Keratinocyte (primary cell): Measurements from ENCODE around the gene ELMO3. TPM values are rescaled to one million over a fixed set of nuclear protein-coding genes. Genes with fewer than 3 reads are reported as not detected.

Experiments
- DNase-seq: peaks from one replicate; pipeline ENCODE4 v3.0.0-alpha.2; 2011; ENCODE audit warnings: low read depth, missing footprints, low spot score
- FAIRE-seq: peaks from 2 replicates; lab custom pipeline; 2011; peaks lifted over from hg19 to GRCh38; lab: Jason Lieb, UNC
- H2AFZ ChIP-seq: 2 replicates; pipeline ENCODE4 v1.6.0; 2012; ENCODE audit warnings: low read length, control low read depth, inconsistent platforms; ENCODE audit not compliant: control insufficient read depth
- H3K27ac ChIP-seq: 2 replicates; pipeline ENCODE4 v1.5.1; 2011; ENCODE audit warnings: low read length; ENCODE audit not compliant: control insufficient read depth, insufficient read depth
- H3K27me3 ChIP-seq: 3 replicates; pipeline ENCODE4 v1.6.0; 2011; ENCODE audit warnings: low read length; ENCODE audit not compliant: control insufficient read depth, insufficient read depth; ENCODE audit errors: extremely low read depth
- H3K36me3 ChIP-seq, 2 experiments: 2 replicates in 1 of 2; 3 replicates in 1 of 2; pipeline ENCODE4 v1.5.1; 2011; ENCODE audit warnings: low read length in 2 of 2, mild to moderate bottlenecking in 1 of 2; ENCODE audit not compliant: control insufficient read depth in 2 of 2, insufficient read depth in 2 of 2; ENCODE audit errors: extremely low read depth in 1 of 2
- H3K4me1 ChIP-seq: 3 replicates; pipeline ENCODE4 v1.5.1; 2011; ENCODE audit warnings: low read length; ENCODE audit not compliant: control insufficient read depth, insufficient read depth; ENCODE audit errors: extremely low read depth
- H3K4me2 ChIP-seq: 3 replicates; pipeline ENCODE4 v1.6.0; 2011; ENCODE audit warnings: low read depth, low read length; ENCODE audit not compliant: control insufficient read depth, insufficient read depth; ENCODE audit errors: extremely low read depth
- H3K4me3 ChIP-seq, 3 experiments: fragments of 200-600 bp in 1 of 3; sonication (generic) in 1 of 3; 2 replicates in 2 of 3; 3 replicates in 1 of 3; pipeline ENCODE4 v1.5.1; 2011 to 2016; ENCODE audit warnings: low read length in 3 of 3, mild to moderate bottlenecking in 3 of 3, control low read depth in 2 of 3, inconsistent platforms in 1 of 3, low read depth in 1 of 3, mixed read lengths in 1 of 3, mixed run types in 1 of 3, moderate library complexity in 1 of 3; ENCODE audit not compliant: control insufficient read depth in 2 of 3, insufficient read depth in 2 of 3; ENCODE audit errors: extremely low read depth in 1 of 3
- H3K79me2 ChIP-seq: 2 replicates; pipeline ENCODE4 v1.6.0; 2012; ENCODE audit warnings: low read length; ENCODE audit not compliant: control insufficient read depth, insufficient read depth
- H3K9ac ChIP-seq: 3 replicates; pipeline ENCODE4 v1.6.0; 2011; ENCODE audit warnings: low read length; ENCODE audit not compliant: control insufficient read depth, insufficient read depth; ENCODE audit errors: extremely low read depth
- H3K9me1 ChIP-seq: 3 replicates; pipeline ENCODE4 v1.6.0; 2011; ENCODE audit warnings: low read length; ENCODE audit not compliant: control insufficient read depth, insufficient read depth; ENCODE audit errors: extremely low read depth
- H3K9me3 ChIP-seq: 2 replicates; pipeline ENCODE4 v1.5.1; 2012; ENCODE audit warnings: low read depth, low read length; ENCODE audit not compliant: control insufficient read depth
- H4K20me1 ChIP-seq: 3 replicates; pipeline ENCODE4 v1.6.0; 2011; ENCODE audit warnings: low read length; ENCODE audit not compliant: control insufficient read depth, insufficient read depth; ENCODE audit errors: extremely low read depth
- CTCF ChIP-seq, 3 experiments: IDR thresholded peaks in 1 of 3; conservative IDR thresholded peaks in 1 of 3; optimal IDR thresholded peaks in 1 of 3; 2 replicates in 2 of 3; 3 replicates in 1 of 3; pipeline versions ENCODE3 to v1.5.1; 2011; ENCODE audit warnings: low read length in 3 of 3, mild to moderate bottlenecking in 3 of 3, moderate library complexity in 2 of 3, control low read depth in 1 of 3, inconsistent platforms in 1 of 3; ENCODE audit not compliant: insufficient read depth in 2 of 3; ENCODE audit errors: extremely low read depth in 1 of 3
- EZH2 ChIP-seq: IDR thresholded peaks from one replicate; pipeline ENCODE4 v1.6.1; 2012; ENCODE audit warnings: inconsistent platforms, mild to moderate bottlenecking, low read length, moderate library complexity
- dilution Hi-C: fragments of 300-500 bp; cut with MboI; formaldehyde crosslinking; loops from one replicate; pipeline ENCODE4 v1.7.0; 2020; ENCODE audit warnings: low sequenced_read_pairs; ENCODE audit not compliant: extremely low pct_ligation_motif_present
- polyA plus RNA-seq, 5 experiments: library from polyadenylated mRNA; depleted of rRNA in 3 of 5; stranded (reverse) in 3 of 5; stranded (forward) in 1 of 5; unstranded in 1 of 5; fragments of >200 nt; gene quantifications; 1 replicate in 1 of 5; 2 replicates in 3 of 5; 3 replicates in 1 of 5; pipeline versions ENCODE4 v1.2.1 to v1.2.3, GENCODE V29; 2011 to 2012; ENCODE audit warnings: missing spikeins in 2 of 5, low read depth in 1 of 5, low replicate concordance in 1 of 5

The ELMO3 gene
- polyA plus RNA-seq, 1 donor (not counting 4 experiments of a cell fraction or from before 2014, with no cell fraction given), result 21.0 TPM

GRCh38 chr16:67236563-67237395 is 37.8 kb downstream of the ELMO3 start:
- Histone ChIP-seq H2AFZ (peak overlapping the region; percentile 29), H3K9me3 (no peaks in the 10 kb centered on the region), H3K27me3 (no peaks in the 10 kb centered on the region), H3K4me2 (peak overlapping the region; percentile 79), H3K79me2 (peaks cover 10% of the 10 kb centered on the region), H3K4me3 (peak overlapping the region; percentile 7 to 49 (median 47)), H3K4me1 (peaks cover 26% of the 10 kb centered on the region), H3K36me3 (peaks cover 29 to 31% of the 10 kb centered on the region in 2 experiments), H3K9me1 (no peaks in the 10 kb centered on the region), H4K20me1 (no peaks in the 10 kb centered on the region), H3K27ac (peak overlapping the region; percentile 70), H3K9ac (peak overlapping the region; percentile 46)
- FAIRE-seq (no peak), DNase-seq (no peak)
- peak in 1 of 3 experiments; percentile 17 for TF ChIP-seq CTCF (optimal IDR thresholded peaks at IDR 0.05 in 1 of 3, IDR thresholded peaks at IDR 0.05 in 1 of 3, conservative IDR thresholded peaks at IDR 0.05 in 1 of 3; ENCODE audit: extremely low read depth in 1 of 3, insufficient read depth in 2 of 3, low read length in 3 of 3)
- no peak for TF ChIP-seq EZH2
- dilution Hi-C loops, result no loop called here

- Histone ChIP-seq H3K9ac (no peak overlapping the region), H3K27ac (no peak overlapping the region), H3K4me2 (no peak overlapping the region), H3K27me3 (no peaks in the 10 kb centered on the region), H3K36me3 (peaks cover 23 to 29% of the 10 kb centered on the region in 2 experiments), H3K79me2 (peaks cover 14% of the 10 kb centered on the region), H2AFZ (no peak overlapping the region), H3K9me3 (no peaks in the 10 kb centered on the region), H4K20me1 (no peaks in the 10 kb centered on the region), H3K4me3 (no peak overlapping the region), H3K4me1 (peaks cover 35% of the 10 kb centered on the region), H3K9me1 (peaks cover 2% of the 10 kb centered on the region)
- no peak for FAIRE-seq
- DNase-seq, result no peak
- TF ChIP-seq CTCF (optimal IDR thresholded peaks at IDR 0.05 in 1 of 3, IDR thresholded peaks at IDR 0.05 in 1 of 3, conservative IDR thresholded peaks at IDR 0.05 in 1 of 3; ENCODE audit: extremely low read depth in 1 of 3, insufficient read depth in 2 of 3, low read length in 3 of 3) (no peak), EZH2 (no peak)
- dilution Hi-C loops, result no loop called here
Measured at GRCh38 chr16:67237396-67238277, 38.7 kb downstream of the ELMO3 start.
